ENCODE data around the gene FADS3. TPM values are rescaled to one million over a fixed set of nuclear protein-coding genes. Genes with fewer than 3 reads are reported as not detected.

FADS3 gene
- total and polyA plus RNA-seq, 2 of the 13 experiments (the other 11 are each of a cell fraction or from before 2014, with no cell fraction given), result 13.4 to 23.2 TPM

- no peaks in the 10 kb centered on the region for H3K79me2 ChIP-seq (ENCODE audit: insufficient read depth, low read length)
- no TSS peak for BruUV-seq (replicated peaks)
- H3K27ac ChIP-seq (ENCODE audit: extremely low read length, insufficient read depth, low read length), result no peak overlapping the region
- H3K4me1 ChIP-seq (ENCODE audit: insufficient read depth, low read length), result no peaks in the 10 kb centered on the region
- no peak overlapping the region for H3K4me3 ChIP-seq (replicated peaks in 1 of 3; ENCODE audit: insufficient read depth in 1 of 3, low read depth in 2 of 3, low read length in 3 of 3)
- peaks cover 0 to 17% of the 10 kb centered on the region in 2 experiments; a peak in 3 of 5 replicates for H3K36me3 ChIP-seq (replicated peaks in 1 of 2; ENCODE audit: control insufficient read depth in 1 of 2, insufficient read depth in 2 of 2, low read length in 2 of 2)
- H3K4me2 ChIP-seq (ENCODE audit: low read depth, low read length), result no peak overlapping the region
- H3K9me3 ChIP-seq (ENCODE audit: low read length), result no peaks in the 10 kb centered on the region
- in situ Hi-C loops (cut with HindIII; ENCODE audit: extremely low pct_ligation_motif_present, low pct_unique_long_range_greater_than_20kb) (no loop called here), intact Hi-C loops (cut with micrococcal nuclease; ENCODE audit: unreplicated experiment) (no loop called here)
- FAIRE-seq (no peak), DNase-seq (ENCODE audit: low spot score) (no peak), ATAC-seq (no peak; the same call in 2 of the 3 replicates)
- POLR2A ChIA-PET, result no interaction called here
- no peak overlapping the region for H2AFZ ChIP-seq (ENCODE audit: low read length)
- 96% methylated on average over 5 of the region's 13 CpGs for WGBS (ENCODE audit: low lambda C conversion rate)
- no peaks in the 10 kb centered on the region; a peak in 1 of 5 replicates for H3K27me3 ChIP-seq (ENCODE audit: control insufficient read depth in 1 of 2, insufficient read depth in 2 of 2, low read length in 2 of 2)
- CTCF ChIA-PET (ENCODE audit: low intra/inter-chr PET ratio, low total read pairs), result no interaction called here
- TF ChIP-seq ZBTB14 (CRISPR knock-in tag; IDR thresholded peaks at IDR 0.05) (no peak), FOXK2 (IDR thresholded peaks at IDR 0.05) (no peak), KAT7 (CRISPR knock-in tag; IDR thresholded peaks at IDR 0.05; ENCODE audit: borderline replicate concordance) (no peak), SNAPC2 (CRISPR knock-in tag; IDR thresholded peaks at IDR 0.05) (no peak), RNF219 (CRISPR knock-in tag; IDR thresholded peaks at IDR 0.05) (no peak), ZNF782 (CRISPR knock-in tag; IDR thresholded peaks at IDR 0.05; ENCODE audit: borderline replicate concordance) (no peak), MTF2 (CRISPR knock-in tag; IDR thresholded peaks at IDR 0.05; ENCODE audit: borderline replicate concordance) (no peak), ZMYM2 (CRISPR knock-in tag; IDR thresholded peaks at IDR 0.05) (no peak), RBAK (CRISPR knock-in tag; IDR thresholded peaks at IDR 0.05) (no peak), MED8 (CRISPR knock-in tag; IDR thresholded peaks at IDR 0.05; ENCODE audit: insufficient replicate concordance) (no peak), ZNF597 (CRISPR knock-in tag; IDR thresholded peaks at IDR 0.05) (no peak)
- H4K20me1 ChIP-seq (ENCODE audit: insufficient read depth, low read length), result no peaks in the 10 kb centered on the region
- H3K9ac ChIP-seq (ENCODE audit: insufficient read depth, low read depth, low read length), result no peak overlapping the region
These were observed 27.7 kb downstream of the FADS3 start for GRCh38 chr11:61863548-61864081.
